Activated T-cell treated with anti-CD3 and anti-CD28 coated beads for 48 hours (primary cell): Measurements from ENCODE around the gene KRT25.
A peak's percentile ranks its signal among the peaks of the same experiment; 100 is the strongest.

ENCODE experiments used
- DNase-seq: peaks from one replicate; pipeline ENCODE4 v3.0.0-alpha.2; 2020; ENCODE audit warnings: low read depth

The KRT25 gene, protein sequence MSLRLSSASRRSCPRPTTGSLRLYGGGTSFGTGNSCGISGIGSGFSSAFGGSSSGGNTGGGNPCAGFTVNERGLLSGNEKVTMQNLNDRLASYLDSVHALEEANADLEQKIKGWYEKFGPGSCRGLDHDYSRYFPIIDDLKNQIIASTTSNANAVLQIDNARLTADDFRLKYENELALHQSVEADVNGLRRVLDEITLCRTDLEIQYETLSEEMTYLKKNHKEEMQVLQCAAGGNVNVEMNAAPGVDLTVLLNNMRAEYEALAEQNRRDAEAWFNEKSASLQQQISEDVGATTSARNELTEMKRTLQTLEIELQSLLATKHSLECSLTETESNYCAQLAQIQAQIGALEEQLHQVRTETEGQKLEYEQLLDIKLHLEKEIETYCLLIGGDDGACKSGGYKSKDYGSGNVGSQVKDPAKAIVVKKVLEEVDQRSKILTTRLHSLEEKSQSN

DNA sequence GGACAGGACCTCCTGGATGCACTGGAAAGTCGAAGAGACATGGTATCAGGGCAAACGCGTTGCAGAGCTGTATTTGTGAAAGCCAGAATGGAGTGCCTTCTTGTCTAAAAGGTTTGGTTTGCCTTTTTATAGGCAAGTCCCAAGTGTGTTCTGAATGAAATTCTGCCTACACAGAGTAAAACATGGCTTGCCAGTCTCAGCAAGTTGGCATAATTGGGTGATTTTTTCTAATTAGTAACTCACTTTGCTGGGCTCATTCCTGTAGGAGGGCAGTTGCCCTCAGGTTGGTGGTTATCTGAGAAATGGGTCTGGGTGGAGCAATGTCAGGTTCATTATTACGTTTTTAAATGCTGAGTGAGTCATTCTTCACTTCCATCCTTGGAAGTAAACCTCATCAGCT lies at the start of gene KRT25:
Gene KRT25, minus strand, starts transcription at position 101 of the 400 bp plus-strand sequence. Its CDS starts 60 bp downstream, at position 41.
- DNase-seq, result no peak

DNA sequence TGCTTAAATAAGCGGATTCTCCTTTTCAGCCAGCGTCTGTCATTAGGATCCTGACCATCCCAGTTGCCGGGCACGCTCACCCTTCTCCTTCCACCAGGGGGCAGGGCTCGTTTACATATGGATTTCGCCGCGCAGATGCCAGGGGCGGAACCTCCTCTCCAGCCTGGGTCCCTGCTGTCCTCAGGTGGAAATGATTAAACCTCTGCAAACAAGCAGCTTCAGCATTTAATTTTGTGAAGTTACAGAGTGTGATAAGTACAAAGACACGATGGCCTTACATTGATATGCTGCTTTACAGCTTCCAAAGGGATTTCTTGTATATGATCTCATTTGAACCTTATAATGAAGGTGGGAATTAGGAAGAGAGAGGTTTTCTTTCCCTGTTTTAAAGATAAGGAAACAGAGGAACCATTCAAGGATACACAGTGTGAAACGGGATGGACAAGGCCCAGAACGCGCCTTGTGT lies 48.5 kb upstream of the KRT25 start:
- DNase-seq, result peak; percentile 65

DNA sequence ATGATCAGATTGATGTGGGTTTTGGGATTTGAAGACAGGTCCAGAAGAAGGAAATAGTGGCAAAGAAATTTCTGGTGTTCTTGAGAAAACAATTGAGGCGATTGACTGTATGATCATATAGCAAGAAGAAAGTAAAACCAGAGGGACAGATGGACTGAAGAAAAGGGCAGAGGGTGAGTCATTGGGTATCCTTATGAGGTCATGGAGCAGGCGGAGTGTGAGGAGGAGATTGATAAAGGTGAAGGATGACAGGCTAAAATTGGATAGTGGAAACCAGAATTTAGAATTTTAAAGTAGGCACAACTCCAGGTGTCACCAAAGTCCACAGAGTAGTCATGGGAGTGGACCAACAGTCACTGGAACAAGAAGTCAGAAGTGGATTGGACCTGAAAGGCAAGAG lies 46.0 kb upstream of the KRT25 start:
- DNase-seq, result no peak

DNA sequence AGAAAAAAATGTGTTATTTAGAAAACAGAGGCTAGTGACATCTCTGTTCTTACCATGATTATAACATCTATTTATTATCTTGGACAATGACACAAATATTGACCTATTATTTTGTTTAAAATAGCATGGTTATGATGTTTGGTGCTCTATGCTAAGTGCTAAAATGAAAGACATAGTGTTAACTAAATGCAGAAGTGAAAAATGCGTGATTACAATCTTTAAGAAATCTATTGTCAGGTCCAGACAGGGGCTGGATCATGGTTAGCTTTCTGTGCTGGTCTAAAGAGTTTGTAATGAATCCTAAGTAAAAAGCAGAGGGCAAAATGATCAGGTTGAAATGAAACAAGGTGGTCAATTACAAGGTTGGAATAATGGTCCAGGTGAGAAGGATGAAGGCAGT lies 45.2 kb upstream of the KRT25 start:
- no peak for DNase-seq

DNA sequence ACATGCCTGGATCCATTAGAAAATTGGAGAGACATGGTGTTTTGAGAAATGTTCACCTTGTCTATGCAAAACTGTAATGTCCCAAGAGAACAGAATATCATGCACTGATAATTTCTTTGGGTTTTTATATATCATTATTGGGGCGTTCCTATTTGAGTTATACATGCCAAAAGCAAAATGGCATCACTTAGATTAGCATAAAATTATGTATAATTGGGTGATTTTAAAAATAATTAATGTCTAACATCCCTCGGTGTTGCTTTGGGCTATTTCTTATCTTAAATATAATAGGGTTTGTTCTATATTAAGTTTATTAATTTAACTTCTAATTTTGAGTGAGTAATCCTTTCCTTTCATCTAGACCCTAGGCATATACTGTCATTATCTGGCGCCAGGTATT lies 44.7 kb upstream of the KRT25 start, which contains the start of gene KRT28:
Gene KRT28, minus strand, starts transcription at position 101 of the 400 bp plus-strand sequence. Its CDS starts 66 bp downstream, at position 35.
- DNase-seq, result no peak

DNA sequence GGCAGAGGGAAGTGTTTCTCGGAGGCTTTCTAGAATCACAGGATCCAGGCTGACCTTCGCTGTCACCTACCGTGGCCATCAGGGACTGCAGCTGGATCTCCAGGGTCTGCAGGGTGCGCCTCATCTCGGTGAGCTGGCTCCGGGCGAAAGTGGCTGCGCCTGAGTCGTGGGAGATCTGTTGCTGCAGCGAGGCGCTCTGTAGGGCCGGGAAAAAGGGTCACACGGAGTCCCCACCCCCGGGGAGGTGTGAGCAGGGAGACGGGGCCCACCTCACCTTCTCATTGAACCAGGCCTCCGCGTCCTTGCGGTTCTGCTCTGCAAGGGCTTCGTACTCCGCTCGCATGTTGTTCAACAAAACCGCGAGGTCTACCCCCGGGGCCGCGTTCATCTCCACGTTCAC lies 41.7 kb upstream of the KRT25 start:
- no peak for DNase-seq

DNA sequence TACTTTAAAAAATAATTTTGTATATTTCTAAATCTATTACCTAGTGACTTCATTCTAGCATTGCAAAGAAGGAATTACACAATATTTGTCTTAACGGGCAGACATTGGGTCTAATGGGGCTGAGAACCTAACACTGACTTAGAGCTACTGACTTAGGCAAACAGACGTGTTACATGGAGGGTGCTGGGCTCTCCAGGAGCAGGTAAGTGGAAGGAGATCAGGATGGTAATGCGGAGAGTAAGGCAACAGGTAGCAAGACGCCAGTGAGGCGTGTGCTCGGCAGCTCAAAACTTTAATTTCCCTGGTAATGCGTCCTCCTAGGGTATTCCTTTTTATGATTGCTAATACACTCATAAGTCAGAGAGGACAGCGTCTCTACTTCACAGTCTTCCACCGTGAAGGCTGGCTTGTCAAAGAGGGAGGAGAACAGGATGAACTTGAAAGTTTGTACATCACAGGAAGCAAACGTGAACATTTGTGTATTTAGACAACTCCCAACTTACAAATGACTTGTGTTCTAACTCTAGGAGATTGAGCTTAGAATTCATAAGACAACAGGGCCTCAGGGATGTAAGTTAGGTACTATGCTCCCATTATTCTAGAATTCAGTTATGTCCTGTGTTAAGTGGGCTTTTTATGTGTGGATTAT lies 40.0 kb upstream of the KRT25 start:
- no peak for DNase-seq

DNA sequence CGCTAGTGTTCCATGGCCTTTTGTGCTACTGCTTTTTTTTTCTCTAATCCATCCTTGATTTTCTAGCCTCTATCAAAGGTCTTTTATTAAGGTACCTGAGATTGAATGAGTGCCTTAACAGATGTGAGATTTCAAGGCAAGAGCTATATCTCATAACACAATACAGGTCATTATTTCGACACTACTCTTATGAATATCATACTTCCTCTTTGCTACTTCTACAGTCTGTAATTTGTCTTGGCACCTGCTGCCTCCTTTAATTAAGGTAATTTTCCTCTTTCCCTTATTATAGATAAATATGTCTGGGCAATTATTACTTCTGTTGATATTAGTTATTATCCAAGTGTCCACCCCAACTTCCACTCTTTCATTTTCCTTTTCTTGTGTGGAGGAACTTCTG lies 39.3 kb upstream of the KRT25 start:
- DNase-seq, result no peak

DNA sequence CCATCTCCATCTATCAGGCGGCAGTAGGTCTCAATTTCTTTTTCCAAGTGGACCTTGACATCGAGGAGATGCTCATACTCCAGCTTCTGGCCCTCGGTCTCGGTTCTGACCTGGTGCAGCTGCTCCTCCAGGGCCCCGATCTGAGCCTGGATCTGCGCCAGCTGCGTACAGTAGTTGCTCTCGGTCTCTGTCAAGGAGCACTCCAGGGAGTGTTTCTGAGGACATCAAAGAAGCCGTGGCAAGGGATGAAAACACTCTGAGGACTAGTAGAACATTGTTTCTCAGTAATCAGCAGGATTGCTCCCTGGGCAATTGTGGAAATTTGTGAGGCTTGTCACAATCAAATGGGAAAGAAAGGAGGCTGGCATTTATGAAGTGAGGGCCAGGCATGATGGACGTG lies 38.7 kb upstream of the KRT25 start:
- DNase-seq, result no peak

DNA sequence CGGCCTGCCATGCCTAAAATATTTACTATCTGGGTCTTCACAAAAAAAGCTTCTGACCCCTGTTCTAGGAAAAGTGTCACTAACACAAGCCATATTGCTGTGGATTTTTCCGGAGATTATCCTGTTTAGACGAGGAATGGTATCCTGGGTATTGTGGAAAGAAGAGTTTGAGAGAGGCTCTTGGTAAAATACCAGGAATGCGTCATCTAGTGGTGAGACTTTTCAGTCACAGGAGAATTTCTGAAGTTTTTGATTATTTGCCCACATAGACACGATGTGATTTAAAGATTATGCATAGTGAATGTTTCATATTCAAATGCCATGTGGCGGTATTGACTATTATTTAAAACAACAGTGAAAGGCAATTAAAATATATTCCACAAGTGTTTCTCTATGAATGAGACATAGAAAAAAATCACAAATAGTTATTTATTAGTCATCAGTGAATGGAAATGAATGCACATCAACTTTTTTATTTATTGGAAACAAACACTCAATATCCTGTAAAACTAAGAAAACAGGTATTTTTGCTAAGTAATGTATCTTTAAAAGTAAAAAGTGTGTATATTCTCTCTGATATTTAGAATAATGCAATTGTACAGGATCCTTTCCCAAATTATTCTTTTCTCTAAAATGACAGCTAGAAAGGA lies 36.8 kb upstream of the KRT25 start:
- no peak for DNase-seq

DNA sequence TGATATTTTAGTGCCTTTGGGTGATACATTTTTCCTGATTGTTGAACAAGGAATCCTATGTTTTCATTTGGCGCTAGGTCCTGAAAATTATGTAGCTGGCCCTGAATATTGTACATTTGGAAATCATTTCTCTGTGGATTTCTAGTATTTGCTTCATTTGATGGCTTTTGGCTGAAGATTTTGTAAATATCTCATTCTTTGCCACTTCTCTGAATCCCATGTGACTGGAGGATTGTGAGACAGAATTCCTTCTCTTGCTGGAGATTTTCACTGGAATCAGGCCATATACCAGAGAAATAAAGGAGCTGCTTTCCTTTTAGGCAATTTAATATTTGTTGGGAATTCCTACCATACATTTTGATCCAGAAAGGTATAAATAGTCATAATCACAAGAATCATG lies 36.0 kb upstream of the KRT25 start:
- DNase-seq, result no peak

DNA sequence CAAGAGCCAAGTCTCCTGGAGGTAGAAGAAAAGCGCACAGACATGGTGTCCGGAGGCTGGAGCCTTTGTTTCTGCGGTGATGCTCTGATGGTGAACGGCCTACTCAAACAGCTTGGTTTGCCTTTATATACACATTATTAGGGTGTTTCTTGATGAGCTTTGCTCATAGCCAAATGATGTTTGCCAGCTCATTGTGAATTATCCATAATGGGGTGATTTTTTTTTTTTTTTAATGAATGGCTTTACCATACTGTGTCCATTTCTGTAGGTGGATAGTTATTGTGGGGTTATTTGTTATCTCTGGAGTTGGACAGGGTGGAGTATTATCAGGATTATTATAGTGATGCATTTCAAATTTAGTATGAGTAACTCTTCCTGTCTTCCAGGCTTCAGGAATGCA lies 27.3 kb upstream of the KRT25 start, which contains the start of gene KRT27:
Gene KRT27, minus strand, starts transcription at position 101 of the 400 bp plus-strand sequence. Its CDS starts 57 bp downstream, at position 44.
- no peak for DNase-seq

DNA sequence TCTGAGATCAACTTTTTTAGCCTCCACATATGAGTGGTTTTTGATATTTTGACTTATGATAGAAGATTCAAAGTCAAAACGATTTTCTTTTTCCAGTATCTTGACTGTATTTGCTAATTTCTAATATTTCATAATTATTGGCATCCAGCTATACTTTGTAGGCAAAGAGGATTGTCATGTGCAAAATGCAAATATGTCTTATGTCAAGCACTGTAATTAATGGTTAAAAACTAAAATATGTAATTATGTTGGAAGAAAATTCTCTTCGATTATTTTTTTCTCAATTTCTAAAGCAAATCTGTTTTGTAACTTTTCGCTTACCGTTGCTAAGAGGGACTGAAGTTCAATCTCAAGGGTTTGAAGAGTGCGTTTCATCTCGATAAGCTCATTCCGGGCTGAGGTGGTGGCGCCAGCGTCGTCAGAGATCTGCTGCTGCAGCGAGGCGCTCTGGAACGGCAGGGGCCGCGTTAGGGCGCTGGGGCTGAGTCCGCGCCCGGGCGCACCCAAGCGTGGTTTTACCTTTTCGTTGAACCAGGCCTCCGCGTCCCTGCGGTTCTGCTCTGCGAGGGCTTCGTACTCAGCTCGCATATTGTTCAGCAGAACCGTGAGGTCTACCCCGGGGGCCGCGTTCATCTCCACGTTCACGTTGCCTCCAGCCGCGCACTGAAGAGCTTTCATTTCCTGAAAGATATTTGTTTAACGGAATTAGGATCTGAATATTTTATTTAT lies 24.2 kb upstream of the KRT25 start:
- DNase-seq, result peak; percentile 16

DNA sequence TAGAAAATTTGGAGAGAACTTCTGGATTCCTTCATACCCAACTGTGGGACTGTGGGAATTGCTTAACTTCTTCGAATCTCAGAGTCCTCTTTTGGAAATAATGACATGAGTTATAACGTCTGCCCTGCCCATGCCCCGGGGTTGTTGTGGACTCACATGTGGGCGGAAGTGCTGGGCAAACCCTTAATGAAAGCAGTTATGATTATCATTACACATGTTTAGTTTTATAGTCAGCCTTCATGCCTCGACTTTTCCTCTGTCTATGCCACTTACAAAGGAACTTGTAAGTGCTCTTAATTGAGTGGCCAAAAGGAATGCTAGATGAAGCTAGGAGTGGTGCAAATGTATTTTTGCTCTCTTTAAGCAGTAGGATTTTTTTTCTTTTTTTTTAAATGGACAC lies 23.3 kb upstream of the KRT25 start:
- DNase-seq, result no peak

DNA sequence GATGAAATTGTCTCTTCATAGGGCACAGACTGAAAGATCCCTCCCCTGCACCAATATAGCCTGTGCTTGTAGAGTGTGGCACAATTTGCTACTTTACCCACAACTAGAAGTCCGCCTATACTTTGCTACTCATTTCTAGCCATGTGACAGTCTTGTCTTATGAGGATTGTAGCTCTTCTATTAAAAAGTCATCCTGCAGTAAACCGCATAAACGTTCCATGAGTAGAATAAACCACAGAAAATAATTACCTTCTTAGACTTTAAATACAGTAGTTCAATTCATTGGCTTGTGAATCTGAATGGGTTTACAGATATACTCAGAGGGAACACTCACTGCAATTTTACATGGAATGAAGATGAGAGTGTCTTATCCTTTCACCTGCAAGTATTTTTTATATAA lies 22.8 kb upstream of the KRT25 start:
- DNase-seq, result no peak

DNA sequence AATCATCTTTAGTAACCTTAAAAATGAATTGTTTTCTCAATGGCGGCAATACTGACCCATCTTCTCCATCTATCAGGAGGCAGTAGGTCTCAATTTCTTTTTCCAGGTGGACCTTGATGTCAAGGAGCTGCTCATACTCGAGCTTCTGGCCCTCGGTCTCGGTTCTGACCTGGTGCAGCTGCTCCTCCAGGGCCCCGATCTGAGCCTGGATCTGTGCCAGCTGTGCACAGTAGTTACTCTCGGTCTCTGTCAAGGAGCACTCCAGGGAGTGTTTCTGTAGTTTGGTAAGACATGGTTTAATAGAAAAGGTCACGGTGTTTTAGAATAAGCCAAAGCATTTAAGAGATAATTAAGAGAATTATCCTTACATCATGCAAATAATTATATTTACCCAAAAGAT lies 22.3 kb upstream of the KRT25 start:
- DNase-seq, result no peak

DNA sequence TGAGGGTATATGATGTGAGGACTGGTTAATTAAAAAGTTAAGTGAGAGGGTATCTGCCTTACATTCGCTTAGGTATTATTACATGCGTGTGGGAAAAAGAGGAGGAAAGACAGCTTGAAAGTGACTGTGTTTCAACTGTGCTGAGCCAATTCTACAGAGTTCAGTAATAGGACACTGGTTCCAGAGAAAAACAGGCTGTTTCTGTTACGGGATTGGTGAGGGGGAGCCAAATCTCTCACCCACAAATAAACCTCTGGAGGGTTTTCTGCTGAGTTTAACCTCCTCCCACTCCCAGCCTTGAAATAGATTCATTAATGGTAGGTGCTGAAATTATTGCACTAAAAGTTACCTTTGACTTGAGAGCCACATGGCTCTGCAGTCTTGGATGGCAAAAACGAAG lies 20.8 kb upstream of the KRT25 start:
- DNase-seq, result no peak

DNA sequence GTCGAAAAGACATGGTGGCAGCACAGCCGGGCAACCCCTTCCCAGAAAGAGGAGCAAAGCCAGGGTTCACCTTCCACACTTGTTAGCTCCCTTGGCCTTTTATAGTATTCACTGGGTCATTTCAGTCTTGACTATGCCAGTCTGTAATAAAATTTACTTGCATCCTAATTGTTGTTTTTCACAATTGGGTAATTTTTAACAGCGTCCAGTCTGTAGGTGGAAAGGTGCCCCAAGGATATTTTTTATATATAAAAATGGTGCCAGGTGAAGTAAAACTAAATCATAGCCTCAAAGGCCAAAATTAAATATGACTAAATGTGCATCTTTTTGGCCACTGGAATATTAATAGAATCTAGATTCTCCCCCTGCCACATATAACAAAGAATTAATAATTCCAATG lies 17.0 kb upstream of the KRT25 start, which contains the start of gene KRT26:
Gene KRT26, minus strand, starts transcription at position 101 of the 400 bp plus-strand sequence. Its CDS starts 88 bp downstream, at position 13.
- DNase-seq, result no peak

DNA sequence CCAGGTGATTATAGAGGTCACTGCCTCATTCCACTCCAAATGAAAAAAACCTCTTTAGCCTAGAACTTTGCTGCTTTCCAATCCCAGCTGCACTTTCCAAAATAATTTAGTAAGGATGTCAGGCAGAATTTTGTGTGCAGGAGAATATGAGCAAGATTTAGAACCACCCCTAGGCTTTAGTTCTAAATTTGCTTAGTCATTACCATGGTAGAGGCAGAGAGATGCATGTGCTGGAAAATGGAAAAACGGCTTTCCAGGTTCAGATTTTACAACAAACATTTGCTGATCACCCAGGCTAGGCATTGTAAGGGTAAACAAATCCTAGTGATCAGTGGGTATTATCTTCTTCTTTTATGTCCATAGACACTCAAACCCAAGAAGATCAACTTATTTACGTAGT lies 10.5 kb upstream of the KRT25 start:
- no peak for DNase-seq

DNA sequence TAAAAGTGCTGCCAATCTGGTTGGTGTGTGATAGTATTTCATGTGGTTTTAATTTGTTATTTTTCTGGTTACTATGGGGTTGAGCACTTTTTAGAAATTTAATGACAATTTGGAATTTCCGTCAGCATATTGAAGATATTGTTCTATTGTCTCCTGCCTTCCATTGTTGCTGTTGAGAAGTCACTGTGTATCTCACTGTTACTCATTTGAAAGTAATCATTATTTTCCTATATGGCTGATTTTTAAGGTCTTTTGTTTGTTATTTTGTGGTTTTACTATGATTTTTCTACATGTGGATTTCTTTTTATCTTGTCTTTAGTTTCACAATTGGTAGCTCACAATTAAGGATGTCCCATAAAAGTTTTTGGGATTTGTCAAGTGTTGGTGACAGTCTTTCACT lies 8.6 kb upstream of the KRT25 start:
- no peak for DNase-seq

DNA sequence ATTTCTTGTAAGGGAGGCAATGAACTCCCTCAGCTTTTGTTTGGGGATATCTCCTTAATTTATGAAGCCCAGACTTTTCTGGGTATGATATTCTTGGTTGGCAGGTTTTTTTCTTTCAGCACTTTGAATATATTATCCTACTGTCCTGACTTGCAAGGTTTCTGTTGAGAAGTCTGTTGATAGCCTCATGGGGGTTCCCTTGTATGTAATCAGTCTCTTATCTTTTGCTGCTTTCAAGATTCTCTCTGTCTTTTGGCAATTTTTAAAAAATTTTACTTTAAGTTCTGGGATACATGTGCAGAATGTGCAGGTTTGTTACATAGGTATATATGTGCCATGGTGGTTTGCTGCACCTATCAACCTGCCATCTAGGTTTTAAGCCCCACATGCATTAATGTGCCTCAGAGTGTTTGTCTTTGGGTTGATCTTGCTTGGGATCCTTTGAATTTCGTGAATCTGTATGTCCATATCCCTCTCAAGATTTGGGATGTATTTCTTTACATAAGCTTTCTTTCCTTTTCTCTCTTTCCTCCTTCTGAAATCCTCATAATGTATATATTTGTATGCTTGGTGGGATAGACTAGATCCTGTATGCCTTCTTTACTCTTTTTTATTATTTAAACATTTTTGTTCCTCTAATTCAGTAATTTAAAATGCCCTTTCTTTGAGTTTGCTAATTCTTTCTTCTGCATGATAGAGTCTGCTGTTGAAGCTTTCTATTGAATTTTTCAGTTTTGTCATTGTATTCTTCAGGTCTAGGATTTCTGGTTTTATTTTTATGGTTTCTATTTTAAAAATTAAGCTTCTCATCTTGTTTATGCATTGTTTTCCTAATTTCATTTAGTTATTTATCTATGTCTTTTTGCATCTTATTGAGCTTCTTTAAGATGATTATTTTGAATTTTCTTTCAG lies 5.2 kb upstream of the KRT25 start:
- no peak for DNase-seq
